ENCODE data around the gene EPC2. TPM values are rescaled to one million over a fixed set of nuclear protein-coding genes. Genes with fewer than 3 reads are reported as not detected.

The EPC2 gene
- total and polyA plus RNA-seq, 2 experiments from 2014 or later: 6.3 to 27.0 TPM

- peaks cover 6% of the 10 kb centered on the region for H3K27me3 Mint-ChIP-seq (ENCODE audit: insufficient read depth, low read depth, poor library complexity)
- Histone ChIP-seq H3K79me2 (replicated peaks; ENCODE audit: insufficient read depth) (peaks cover 62% of the 10 kb centered on the region), H3K4me2 (no peak overlapping the region), H2AFZ (no peak overlapping the region), H3K27me3 (ENCODE audit: insufficient read depth) (no peaks in the 10 kb centered on the region), H4K20me1 (replicated peaks; ENCODE audit: insufficient read depth) (no peaks in the 10 kb centered on the region), H3K36me3 (ENCODE audit: insufficient read depth) (peaks cover 8% of the 10 kb centered on the region; the same call in 1 of the 2 replicates), H3K4me1 (ENCODE audit: insufficient read depth) (no peaks in the 10 kb centered on the region), H3F3A (replicated peaks; ENCODE audit: low read depth) (no peaks in the 10 kb centered on the region), H3K27ac (ENCODE audit: low read depth) (no peak overlapping the region), H3K4me3 (no peak overlapping the region), H3K9me2 (ENCODE audit: insufficient read depth) (no peaks in the 10 kb centered on the region; the same call in 1 of the 2 replicates)
- ATAC-seq: no peak
- no peak overlapping the region for H3K27ac Mint-ChIP-seq
- H3K4me1 Mint-ChIP-seq: no peaks in the 10 kb centered on the region
- no peak for DNase-seq (ENCODE audit: low spot score)
- peaks cover 63% of the 10 kb centered on the region for H3K9me3 Mint-ChIP-seq
- TF ChIP-seq POLR2AphosphoS5 (IDR thresholded peaks at IDR 0.05; ENCODE audit: low read depth): no peak
- TF ChIP-seq, protein P1, sequence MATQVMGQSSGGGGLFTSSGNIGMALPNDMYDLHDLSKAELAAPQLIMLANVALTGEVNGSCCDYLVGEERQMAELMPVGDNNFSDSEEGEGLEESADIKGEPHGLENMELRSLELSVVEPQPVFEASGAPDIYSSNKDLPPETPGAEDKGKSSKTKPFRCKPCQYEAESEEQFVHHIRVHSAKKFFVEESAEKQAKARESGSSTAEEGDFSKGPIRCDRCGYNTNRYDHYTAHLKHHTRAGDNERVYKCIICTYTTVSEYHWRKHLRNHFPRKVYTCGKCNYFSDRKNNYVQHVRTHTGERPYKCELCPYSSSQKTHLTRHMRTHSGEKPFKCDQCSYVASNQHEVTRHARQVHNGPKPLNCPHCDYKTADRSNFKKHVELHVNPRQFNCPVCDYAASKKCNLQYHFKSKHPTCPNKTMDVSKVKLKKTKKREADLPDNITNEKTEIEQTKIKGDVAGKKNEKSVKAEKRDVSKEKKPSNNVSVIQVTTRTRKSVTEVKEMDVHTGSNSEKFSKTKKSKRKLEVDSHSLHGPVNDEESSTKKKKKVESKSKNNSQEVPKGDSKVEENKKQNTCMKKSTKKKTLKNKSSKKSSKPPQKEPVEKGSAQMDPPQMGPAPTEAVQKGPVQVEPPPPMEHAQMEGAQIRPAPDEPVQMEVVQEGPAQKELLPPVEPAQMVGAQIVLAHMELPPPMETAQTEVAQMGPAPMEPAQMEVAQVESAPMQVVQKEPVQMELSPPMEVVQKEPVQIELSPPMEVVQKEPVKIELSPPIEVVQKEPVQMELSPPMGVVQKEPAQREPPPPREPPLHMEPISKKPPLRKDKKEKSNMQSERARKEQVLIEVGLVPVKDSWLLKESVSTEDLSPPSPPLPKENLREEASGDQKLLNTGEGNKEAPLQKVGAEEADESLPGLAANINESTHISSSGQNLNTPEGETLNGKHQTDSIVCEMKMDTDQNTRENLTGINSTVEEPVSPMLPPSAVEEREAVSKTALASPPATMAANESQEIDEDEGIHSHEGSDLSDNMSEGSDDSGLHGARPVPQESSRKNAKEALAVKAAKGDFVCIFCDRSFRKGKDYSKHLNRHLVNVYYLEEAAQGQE (IDR thresholded peaks at IDR 0.05; ENCODE audit: unreplicated experiment): no peak
- TF ChIP-seq EZH2phosphoT487 (IDR thresholded peaks at IDR 0.05; ENCODE audit: unreplicated experiment): no peak
- TF ChIP-seq EZH2 (IDR thresholded peaks at IDR 0.05; ENCODE audit: low read depth, unreplicated experiment): no peak
- TF ChIP-seq ETS1 (IDR thresholded peaks at IDR 0.05): no peak
- no peak for TF ChIP-seq CREB1 (CRISPR knock-in tag; IDR thresholded peaks at IDR 0.05; ENCODE audit: low read depth)
- no peak for TF ChIP-seq JUNB (IDR thresholded peaks at IDR 0.05; ENCODE audit: unreplicated experiment)
- TF ChIP-seq ZNF114 (CRISPR knock-in tag; IDR thresholded peaks at IDR 0.05): no peak
- no peak for TF ChIP-seq ZNF462 (CRISPR knock-in tag; IDR thresholded peaks at IDR 0.05)
- TF ChIP-seq NANOG (IDR thresholded peaks at IDR 0.05; ENCODE audit: borderline replicate concordance): no peak
- TF ChIP-seq STAT1 (IDR thresholded peaks at IDR 0.05; ENCODE audit: unreplicated experiment): no peak
- H3K4me3 Mint-ChIP-seq: no peak overlapping the region
- H3K36me3 Mint-ChIP-seq (ENCODE audit: low read depth): peaks cover 96% of the 10 kb centered on the region
These were observed 59.7 kb downstream of the EPC2 start for GRCh38 chr2:148704247-148704646.

Data from GM23338 (cell line).